Nephron (organoid): ENCODE data around the gene CCDC160.
A peak's percentile ranks its signal among the peaks of the same experiment; 100 is the strongest.
"Not testable (repeated sequence)": the region's sequence is repeated elsewhere in the genome, so short reads cannot be mapped to it uniquely, and the experiment has no call there.

Experiments
- H3K27ac Mint-ChIP-seq, 3 experiments: 2 replicates each; pipeline ENCODE4 v1.8.0; 2020; ENCODE audit warnings: mixed read lengths in 3 of 3, mild to moderate bottlenecking in 2 of 3, moderate library complexity in 1 of 3
- H3K27me3 Mint-ChIP-seq: 2 replicates; pipeline ENCODE4 v1.8.0; 2021; ENCODE audit warnings: low read depth, mild to moderate bottlenecking, moderate library complexity, mixed read lengths
- H3K36me3 Mint-ChIP-seq: 2 replicates; pipeline ENCODE4 v1.8.0; 2020; ENCODE audit warnings: low read depth, mixed read lengths
- H3K4me1 Mint-ChIP-seq: 2 replicates; pipeline ENCODE4 v1.8.0; 2020; ENCODE audit warnings: mixed read lengths
- H3K4me3 Mint-ChIP-seq, 3 experiments: 2 replicates each; pipeline ENCODE4 v1.8.0; 2020; ENCODE audit warnings: mild to moderate bottlenecking in 3 of 3, mixed read lengths in 3 of 3, moderate library complexity in 2 of 3
- H3K9me3 Mint-ChIP-seq: 2 replicates; pipeline ENCODE4 v1.8.0; 2020; ENCODE audit warnings: mixed read lengths
- TF ChIP-seq, protein P1 (sequence below), 3 experiments: fragments of 200-600 bp; sonication (generic); IDR thresholded peaks; one replicate each; pipeline ENCODE4 v1.5.0; 2021; ENCODE audit warnings: antibody characterized with exemption in 3 of 3; ENCODE audit not compliant: unreplicated experiment in 3 of 3

Gene CCDC160

DNA sequence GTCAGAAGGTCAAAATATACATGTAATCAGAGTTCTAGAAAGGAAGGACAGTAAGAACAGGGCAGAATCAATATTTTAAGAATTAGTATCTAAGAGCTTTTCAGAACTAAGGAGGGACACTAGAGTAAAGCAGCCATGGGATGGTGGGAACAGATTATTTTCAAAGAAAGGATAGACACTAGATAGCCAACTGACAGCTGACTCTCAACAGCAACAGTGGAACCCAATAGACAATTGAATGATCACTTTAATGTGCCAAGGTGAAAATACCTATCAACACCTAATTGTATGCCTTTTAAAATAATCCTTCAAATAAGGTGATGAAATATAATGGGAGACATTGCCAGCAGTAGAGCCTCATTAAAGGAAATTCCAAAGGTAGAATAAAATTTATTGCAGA is 26.5 kb upstream of the CCDC160 start:
- no peak overlapping the region for H3K4me3 Mint-ChIP-seq
- peaks cover 16% of the 10 kb centered on the region for H3K9me3 Mint-ChIP-seq
- no peaks in the 10 kb centered on the region for H3K27me3 Mint-ChIP-seq
- TF ChIP-seq, protein P1, sequence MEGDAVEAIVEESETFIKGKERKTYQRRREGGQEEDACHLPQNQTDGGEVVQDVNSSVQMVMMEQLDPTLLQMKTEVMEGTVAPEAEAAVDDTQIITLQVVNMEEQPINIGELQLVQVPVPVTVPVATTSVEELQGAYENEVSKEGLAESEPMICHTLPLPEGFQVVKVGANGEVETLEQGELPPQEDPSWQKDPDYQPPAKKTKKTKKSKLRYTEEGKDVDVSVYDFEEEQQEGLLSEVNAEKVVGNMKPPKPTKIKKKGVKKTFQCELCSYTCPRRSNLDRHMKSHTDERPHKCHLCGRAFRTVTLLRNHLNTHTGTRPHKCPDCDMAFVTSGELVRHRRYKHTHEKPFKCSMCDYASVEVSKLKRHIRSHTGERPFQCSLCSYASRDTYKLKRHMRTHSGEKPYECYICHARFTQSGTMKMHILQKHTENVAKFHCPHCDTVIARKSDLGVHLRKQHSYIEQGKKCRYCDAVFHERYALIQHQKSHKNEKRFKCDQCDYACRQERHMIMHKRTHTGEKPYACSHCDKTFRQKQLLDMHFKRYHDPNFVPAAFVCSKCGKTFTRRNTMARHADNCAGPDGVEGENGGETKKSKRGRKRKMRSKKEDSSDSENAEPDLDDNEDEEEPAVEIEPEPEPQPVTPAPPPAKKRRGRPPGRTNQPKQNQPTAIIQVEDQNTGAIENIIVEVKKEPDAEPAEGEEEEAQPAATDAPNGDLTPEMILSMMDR (IDR thresholded peaks at IDR 0.05; ENCODE audit: unreplicated experiment in 3 of 3): no peak
- H3K4me1 Mint-ChIP-seq: no peaks in the 10 kb centered on the region
- peaks cover 4% of the 10 kb centered on the region for H3K36me3 Mint-ChIP-seq
- H3K27ac Mint-ChIP-seq: no peak overlapping the region

- H3K4me3 Mint-ChIP-seq: peak overlapping the region; percentile 35 to 56 (median 55)
- no peaks in the 10 kb centered on the region for H3K36me3 Mint-ChIP-seq
- H3K27ac Mint-ChIP-seq: peak overlapping the region in 1 of 3 experiments; percentile 28
- peaks cover 9% of the 10 kb centered on the region for H3K4me1 Mint-ChIP-seq
- no peaks in the 10 kb centered on the region for H3K27me3 Mint-ChIP-seq
- H3K9me3 Mint-ChIP-seq: no peaks in the 10 kb centered on the region
- TF ChIP-seq, protein P1 (IDR thresholded peaks at IDR 0.05; ENCODE audit: unreplicated experiment in 3 of 3): no peak
Observed at GRCh38 chrX:134235236-134235635, 1.7 kb upstream of the CCDC160 start.

GRCh38 chrX:134238144-134238543 is 1.2 kb downstream of the CCDC160 start:
- H3K4me1 Mint-ChIP-seq, H3K9me3 Mint-ChIP-seq, H3K36me3 Mint-ChIP-seq, H3K27me3 Mint-ChIP-seq: not testable (repeated sequence)
- Mint-ChIP-seq H3K4me3 (peak overlapping the region; percentile 71 to 86 (median 74)), H3K27ac (peak overlapping the region; percentile 16 to 83 (median 64))

DNA sequence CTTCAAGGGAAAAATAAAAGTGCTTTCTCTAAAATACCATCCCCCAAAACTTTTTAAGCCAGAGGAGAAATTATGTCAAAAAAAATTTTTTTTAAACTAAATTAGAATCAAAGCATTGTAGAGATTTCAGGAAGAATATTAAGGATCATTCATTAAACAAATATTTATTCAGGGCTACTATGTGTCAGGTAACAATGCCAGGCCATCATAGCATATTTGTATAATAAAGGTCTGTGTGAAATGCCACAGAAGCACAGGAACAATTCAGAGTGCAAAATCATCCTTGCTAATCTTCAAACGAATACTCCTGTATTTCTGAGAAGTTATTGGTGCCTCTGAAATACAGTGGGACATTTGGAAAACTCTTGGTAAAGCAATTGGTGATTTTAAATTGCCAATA is 2.0 kb downstream of the CCDC160 start:
- Mint-ChIP-seq H3K27me3 (no peaks in the 10 kb centered on the region), H3K4me3 (peak overlapping the region; percentile 22 to 86 (median 26)), H3K27ac (peak overlapping the region in 1 of 3 experiments; percentile 83), H3K36me3 (no peaks in the 10 kb centered on the region), H3K4me1 (peaks cover 15% of the 10 kb centered on the region), H3K9me3 (no peaks in the 10 kb centered on the region)
- TF ChIP-seq, protein P1 (IDR thresholded peaks at IDR 0.05; ENCODE audit: unreplicated experiment in 3 of 3): no peak

GRCh38 chrX:134240209-134240608 is 3.2 kb downstream of the CCDC160 start:
- Mint-ChIP-seq H3K27me3 (no peaks in the 10 kb centered on the region), H3K9me3 (no peaks in the 10 kb centered on the region), H3K4me3 (no peak overlapping the region), H3K4me1 (peaks cover 21% of the 10 kb centered on the region), H3K27ac (peak overlapping the region in 1 of 3 experiments; percentile 25), H3K36me3 (peaks cover 7% of the 10 kb centered on the region)
- TF ChIP-seq, protein P1 (IDR thresholded peaks at IDR 0.05; ENCODE audit: unreplicated experiment in 3 of 3): no peak

DNA sequence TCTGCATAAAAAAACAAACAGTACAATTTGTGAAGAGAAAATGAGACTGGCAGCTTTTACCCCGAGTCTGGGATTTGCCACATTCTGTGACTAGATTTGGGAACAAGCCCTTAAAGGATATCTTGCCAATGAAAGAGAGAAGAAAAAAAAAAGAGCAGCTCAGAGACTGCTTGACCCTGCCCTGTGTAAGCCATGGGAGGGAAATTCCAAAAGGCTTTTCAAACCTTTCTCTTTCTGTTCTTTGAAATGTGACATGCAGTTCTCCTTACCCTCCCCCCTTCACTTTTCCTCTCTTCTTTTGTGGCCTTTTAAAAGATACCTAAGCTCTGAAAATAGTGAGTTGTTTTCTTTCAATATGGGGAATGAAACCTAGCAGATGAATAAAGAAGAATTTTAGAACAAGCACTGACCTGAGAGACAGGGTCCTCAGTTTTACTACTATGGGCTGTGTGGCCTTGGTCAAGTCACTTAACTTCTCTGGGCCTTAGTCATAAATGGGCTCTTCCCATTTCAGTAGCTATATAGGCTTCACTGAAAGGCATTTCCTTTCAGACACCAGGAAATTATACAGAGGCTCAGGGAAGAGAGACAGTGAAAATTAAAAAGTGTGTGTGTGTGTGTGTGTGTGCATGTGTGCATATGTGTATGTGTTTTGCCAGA is 5.1 kb downstream of the CCDC160 start:
- Mint-ChIP-seq H3K9me3 (no peaks in the 10 kb centered on the region), H3K27ac (peak overlapping the region in 1 of 3 experiments; percentile 53), H3K4me1 (peaks cover 21% of the 10 kb centered on the region), H3K36me3 (peaks cover 9% of the 10 kb centered on the region), H3K4me3 (no peak overlapping the region), H3K27me3 (no peaks in the 10 kb centered on the region)
- TF ChIP-seq, protein P1 (IDR thresholded peaks at IDR 0.05; ENCODE audit: unreplicated experiment in 3 of 3): no peak
